Measurements from ENCODE around the gene IMMT. TPM values are rescaled to one million over a fixed set of nuclear protein-coding genes. Genes with fewer than 3 reads are reported as not detected.

IMMT gene
- total RNA-seq, 2 donors from 2014 or later = 96.8 to 99.9 TPM

DNA sequence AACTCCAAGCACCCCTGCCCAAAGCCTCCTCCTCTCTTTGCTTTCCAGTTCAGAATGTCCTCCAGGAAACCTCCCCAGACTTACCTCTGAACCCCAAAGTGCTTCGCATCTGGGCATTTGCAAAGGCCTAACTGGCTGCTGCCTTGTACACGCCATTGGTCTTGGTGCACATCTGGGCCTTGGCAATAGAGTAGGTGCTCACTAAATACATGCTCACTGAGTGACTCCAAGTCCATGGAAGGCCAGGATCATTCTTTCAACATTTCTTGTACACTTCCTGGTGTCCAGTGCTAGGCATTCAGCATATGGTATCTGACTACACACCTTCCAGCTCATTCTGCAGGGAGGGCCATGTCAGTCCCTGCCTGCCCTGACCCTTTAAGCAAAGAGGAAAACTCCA is 32.4 kb upstream of the IMMT start:
- no peak overlapping the region for H3K4me3 Mint-ChIP-seq
- peaks cover 6% of the 10 kb centered on the region for H3K4me1 Mint-ChIP-seq
- Histone ChIP-seq H3K27ac (ENCODE audit: low read depth, low read length) (no peak overlapping the region), H3K27me3 (ENCODE audit: control insufficient read depth, insufficient read depth, low read length, poor library complexity, severe bottlenecking) (no peaks in the 10 kb centered on the region), H3K9ac (ENCODE audit: extremely low read depth, low read length, poor library complexity, severe bottlenecking) (no peak overlapping the region), H3K36me3 (ENCODE audit: control insufficient read depth, insufficient read depth, low read length) (no peaks in the 10 kb centered on the region), H3K9me3 (ENCODE audit: control insufficient read depth, low read length) (no peaks in the 10 kb centered on the region), H3K4me1 (ENCODE audit: control insufficient read depth, insufficient read depth, low read length) (no peaks in the 10 kb centered on the region), H3K4me3 (ENCODE audit: low read length) (no peak overlapping the region)
- 89 to 92% methylated on average over 2 of the region's 2 CpGs for WGBS, 2 experiments (ENCODE audit: insufficient coverage in 1 of 2, insufficient read length in 1 of 2)
- TF ChIP-seq, protein P1, sequence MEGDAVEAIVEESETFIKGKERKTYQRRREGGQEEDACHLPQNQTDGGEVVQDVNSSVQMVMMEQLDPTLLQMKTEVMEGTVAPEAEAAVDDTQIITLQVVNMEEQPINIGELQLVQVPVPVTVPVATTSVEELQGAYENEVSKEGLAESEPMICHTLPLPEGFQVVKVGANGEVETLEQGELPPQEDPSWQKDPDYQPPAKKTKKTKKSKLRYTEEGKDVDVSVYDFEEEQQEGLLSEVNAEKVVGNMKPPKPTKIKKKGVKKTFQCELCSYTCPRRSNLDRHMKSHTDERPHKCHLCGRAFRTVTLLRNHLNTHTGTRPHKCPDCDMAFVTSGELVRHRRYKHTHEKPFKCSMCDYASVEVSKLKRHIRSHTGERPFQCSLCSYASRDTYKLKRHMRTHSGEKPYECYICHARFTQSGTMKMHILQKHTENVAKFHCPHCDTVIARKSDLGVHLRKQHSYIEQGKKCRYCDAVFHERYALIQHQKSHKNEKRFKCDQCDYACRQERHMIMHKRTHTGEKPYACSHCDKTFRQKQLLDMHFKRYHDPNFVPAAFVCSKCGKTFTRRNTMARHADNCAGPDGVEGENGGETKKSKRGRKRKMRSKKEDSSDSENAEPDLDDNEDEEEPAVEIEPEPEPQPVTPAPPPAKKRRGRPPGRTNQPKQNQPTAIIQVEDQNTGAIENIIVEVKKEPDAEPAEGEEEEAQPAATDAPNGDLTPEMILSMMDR (conservative IDR thresholded peaks at IDR 0.05) = no peak
- H3K9me3 Mint-ChIP-seq = no peaks in the 10 kb centered on the region
- peaks cover 4% of the 10 kb centered on the region for H3K27me3 Mint-ChIP-seq (ENCODE audit: insufficient read depth)
- H3K27ac Mint-ChIP-seq = no peak overlapping the region
- H3K36me3 Mint-ChIP-seq (ENCODE audit: low read depth) = no peaks in the 10 kb centered on the region
- DNase-seq = no peak

DNA sequence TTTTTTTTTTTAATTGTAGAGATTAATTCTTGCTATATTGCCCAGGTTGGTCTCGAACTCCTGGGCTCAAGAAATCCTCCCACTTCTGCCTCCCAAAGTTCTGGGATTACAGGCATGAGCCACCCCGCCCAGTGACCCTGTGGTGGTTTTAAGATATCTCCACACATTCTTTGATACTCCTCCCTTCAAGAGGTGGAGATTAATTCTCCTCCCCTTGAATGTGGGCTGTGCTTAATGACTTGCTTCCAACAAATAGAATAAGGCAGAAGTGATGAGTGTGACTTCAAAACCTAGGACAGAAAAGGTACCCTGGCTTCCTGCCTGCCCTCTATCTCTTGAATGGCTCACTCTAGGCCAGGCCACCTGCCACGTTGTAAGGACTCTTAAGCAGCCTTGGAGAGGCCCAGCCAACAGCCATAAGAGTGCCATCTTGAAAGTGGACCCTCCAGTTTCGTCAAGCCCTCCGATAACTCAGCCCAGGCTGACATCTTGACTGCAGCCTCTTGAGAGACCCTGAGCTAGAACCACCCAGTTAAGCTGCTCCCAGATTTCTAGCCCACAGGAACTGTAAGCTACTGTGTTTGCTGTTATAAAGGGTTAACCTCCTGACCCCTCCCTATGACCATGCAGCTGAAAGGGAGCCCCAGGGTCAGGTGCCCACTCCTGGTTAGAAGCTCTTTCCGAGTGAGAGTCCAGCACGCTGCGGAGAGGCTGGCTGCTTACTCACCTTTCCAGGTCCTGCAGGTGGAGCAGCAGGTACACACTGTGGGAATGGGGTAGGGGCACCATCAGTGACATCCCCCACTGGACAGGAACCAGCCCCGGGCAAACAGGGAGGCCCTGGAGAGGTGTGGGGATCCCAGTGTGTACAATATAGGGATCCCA is 31.6 kb upstream of the IMMT start:
- H3K27me3 ChIP-seq (ENCODE audit: control insufficient read depth, insufficient read depth, low read length, poor library complexity, severe bottlenecking) = no peaks in the 10 kb centered on the region
- DNase-seq = no peak
- H3K4me3 ChIP-seq (ENCODE audit: low read length) = no peak overlapping the region
- Mint-ChIP-seq H3K4me3 (no peak overlapping the region), H3K4me1 (peaks cover 5% of the 10 kb centered on the region), H3K27me3 (ENCODE audit: insufficient read depth) (peaks cover 4% of the 10 kb centered on the region), H3K9me3 (no peaks in the 10 kb centered on the region), H3K27ac (no peak overlapping the region), H3K36me3 (ENCODE audit: low read depth) (no peaks in the 10 kb centered on the region)
- H3K36me3 ChIP-seq (ENCODE audit: control insufficient read depth, insufficient read depth, low read length) = no peaks in the 10 kb centered on the region
- H3K27ac ChIP-seq (ENCODE audit: low read depth, low read length) = no peak overlapping the region
- H3K9me3 ChIP-seq (ENCODE audit: control insufficient read depth, low read length) = no peaks in the 10 kb centered on the region
- H3K9ac ChIP-seq (ENCODE audit: extremely low read depth, low read length, poor library complexity, severe bottlenecking) = no peak overlapping the region
- WGBS, 2 experiments (ENCODE audit: insufficient coverage in 1 of 2, insufficient read length in 1 of 2) = 85 to 95% methylated on average over 2 to 9 of the region's 9 CpGs
- TF ChIP-seq, protein P1 (conservative IDR thresholded peaks at IDR 0.05) = no peak
- H3K4me1 ChIP-seq (ENCODE audit: control insufficient read depth, insufficient read depth, low read length) = no peaks in the 10 kb centered on the region

DNA sequence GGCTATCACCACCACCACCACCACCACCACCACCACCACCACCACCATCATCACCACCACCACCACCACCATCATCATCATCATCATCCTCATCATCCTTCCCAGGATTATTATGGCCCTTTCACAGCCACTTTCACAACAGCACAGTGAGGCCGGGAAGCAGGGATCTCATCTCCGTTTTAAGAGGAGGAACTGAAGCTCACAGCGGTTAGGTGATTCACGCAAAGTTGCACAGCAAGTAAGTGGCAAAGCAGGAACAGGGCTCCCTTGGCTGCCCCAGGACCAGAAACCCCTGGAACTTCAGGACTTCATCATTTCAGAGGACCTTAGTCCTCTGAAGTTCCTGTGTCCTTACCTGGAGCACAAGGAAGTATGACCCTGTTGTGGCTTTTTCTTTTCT is 30.8 kb upstream of the IMMT start:
- Histone ChIP-seq H3K27ac (ENCODE audit: low read depth, low read length) (no peak overlapping the region), H3K36me3 (ENCODE audit: control insufficient read depth, insufficient read depth, low read length) (no peaks in the 10 kb centered on the region), H3K9me3 (ENCODE audit: control insufficient read depth, low read length) (no peaks in the 10 kb centered on the region), H3K27me3 (ENCODE audit: control insufficient read depth, insufficient read depth, low read length, poor library complexity, severe bottlenecking) (no peaks in the 10 kb centered on the region), H3K9ac (ENCODE audit: extremely low read depth, low read length, poor library complexity, severe bottlenecking) (no peak overlapping the region), H3K4me3 (ENCODE audit: low read length) (no peak overlapping the region), H3K4me1 (ENCODE audit: control insufficient read depth, insufficient read depth, low read length) (no peaks in the 10 kb centered on the region)
- TF ChIP-seq, protein P1 (conservative IDR thresholded peaks at IDR 0.05) = no peak
- DNase-seq = no peak
- Mint-ChIP-seq H3K9me3 (no peaks in the 10 kb centered on the region), H3K4me3 (no peak overlapping the region), H3K27ac (no peak overlapping the region), H3K36me3 (ENCODE audit: low read depth) (no peaks in the 10 kb centered on the region), H3K27me3 (ENCODE audit: insufficient read depth) (peaks cover 6% of the 10 kb centered on the region), H3K4me1 (peaks cover 8% of the 10 kb centered on the region)
- 89 to 94% methylated on average over 3 to 4 of the region's 4 CpGs for WGBS, 2 experiments (ENCODE audit: insufficient coverage in 1 of 2, insufficient read length in 1 of 2)
